GM19035 (cell line): ENCODE data around the gene PLCH2.

ENCODE experiments used
- ATAC-seq: cut with Tn5 transposase; IDR thresholded peaks from one replicate; pipeline ENCODE4 v1.9.1; 2021; ENCODE audit not compliant: unreplicated experiment

The PLCH2 gene, protein sequence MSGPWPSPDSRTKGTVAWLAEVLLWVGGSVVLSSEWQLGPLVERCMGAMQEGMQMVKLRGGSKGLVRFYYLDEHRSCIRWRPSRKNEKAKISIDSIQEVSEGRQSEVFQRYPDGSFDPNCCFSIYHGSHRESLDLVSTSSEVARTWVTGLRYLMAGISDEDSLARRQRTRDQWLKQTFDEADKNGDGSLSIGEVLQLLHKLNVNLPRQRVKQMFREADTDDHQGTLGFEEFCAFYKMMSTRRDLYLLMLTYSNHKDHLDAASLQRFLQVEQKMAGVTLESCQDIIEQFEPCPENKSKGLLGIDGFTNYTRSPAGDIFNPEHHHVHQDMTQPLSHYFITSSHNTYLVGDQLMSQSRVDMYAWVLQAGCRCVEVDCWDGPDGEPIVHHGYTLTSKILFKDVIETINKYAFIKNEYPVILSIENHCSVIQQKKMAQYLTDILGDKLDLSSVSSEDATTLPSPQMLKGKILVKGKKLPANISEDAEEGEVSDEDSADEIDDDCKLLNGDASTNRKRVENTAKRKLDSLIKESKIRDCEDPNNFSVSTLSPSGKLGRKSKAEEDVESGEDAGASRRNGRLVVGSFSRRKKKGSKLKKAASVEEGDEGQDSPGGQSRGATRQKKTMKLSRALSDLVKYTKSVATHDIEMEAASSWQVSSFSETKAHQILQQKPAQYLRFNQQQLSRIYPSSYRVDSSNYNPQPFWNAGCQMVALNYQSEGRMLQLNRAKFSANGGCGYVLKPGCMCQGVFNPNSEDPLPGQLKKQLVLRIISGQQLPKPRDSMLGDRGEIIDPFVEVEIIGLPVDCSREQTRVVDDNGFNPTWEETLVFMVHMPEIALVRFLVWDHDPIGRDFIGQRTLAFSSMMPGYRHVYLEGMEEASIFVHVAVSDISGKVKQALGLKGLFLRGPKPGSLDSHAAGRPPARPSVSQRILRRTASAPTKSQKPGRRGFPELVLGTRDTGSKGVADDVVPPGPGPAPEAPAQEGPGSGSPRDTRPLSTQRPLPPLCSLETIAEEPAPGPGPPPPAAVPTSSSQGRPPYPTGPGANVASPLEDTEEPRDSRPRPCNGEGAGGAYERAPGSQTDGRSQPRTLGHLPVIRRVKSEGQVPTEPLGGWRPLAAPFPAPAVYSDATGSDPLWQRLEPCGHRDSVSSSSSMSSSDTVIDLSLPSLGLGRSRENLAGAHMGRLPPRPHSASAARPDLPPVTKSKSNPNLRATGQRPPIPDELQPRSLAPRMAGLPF (N-terminal part only)

DNA sequence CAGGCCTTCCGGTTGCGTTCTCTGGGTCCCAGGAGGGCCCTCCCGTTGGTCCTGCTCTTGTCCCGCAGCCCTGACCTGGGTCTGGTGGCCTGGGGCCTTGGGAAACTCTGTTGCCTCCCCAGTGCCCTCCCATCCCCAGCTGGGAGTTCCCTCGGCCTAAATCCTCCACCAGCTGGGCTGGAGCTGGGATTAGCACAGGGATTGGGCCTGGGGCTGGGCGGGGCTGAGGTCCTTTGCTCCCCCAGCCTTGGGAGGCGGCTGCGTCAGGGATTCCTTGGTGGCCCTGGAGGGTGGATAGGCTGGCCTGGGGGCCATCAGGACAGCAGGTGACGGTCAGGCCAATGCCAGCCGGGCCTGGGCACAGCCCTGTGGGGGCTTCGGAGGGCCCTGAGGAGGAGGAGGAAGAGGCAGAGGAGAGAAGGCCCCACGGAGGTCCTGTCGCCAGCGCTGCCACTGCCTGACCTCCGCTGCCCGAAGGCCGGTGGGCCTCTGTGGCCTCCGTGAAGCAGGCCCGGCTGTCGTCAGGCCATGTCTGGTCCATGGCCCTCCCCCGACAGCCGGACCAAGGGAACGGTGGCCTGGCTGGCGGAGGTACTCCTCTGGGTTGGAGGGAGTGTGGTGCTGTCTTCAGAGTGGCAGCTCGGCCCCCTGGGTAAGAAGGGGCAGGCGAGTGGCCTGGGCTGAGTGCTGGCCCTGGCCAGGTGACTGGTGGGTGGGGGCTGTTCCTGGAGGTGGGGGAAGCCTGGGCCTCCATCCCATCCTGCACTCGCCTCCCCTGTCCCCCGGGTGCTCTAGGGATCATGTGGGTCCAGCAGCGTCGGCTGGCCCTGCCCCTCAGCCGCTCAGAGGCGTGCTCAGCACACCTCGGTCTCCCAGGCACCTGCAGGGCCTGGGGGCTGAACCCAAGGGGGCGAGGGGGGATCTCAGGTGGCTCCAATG lies at the start of gene PLCH2:
Gene PLCH2, plus strand, starts transcription at position 229 of the 939 bp plus-strand sequence. Its CDS starts 300 bp downstream, at position 529.
- ATAC-seq, result no peak

DNA sequence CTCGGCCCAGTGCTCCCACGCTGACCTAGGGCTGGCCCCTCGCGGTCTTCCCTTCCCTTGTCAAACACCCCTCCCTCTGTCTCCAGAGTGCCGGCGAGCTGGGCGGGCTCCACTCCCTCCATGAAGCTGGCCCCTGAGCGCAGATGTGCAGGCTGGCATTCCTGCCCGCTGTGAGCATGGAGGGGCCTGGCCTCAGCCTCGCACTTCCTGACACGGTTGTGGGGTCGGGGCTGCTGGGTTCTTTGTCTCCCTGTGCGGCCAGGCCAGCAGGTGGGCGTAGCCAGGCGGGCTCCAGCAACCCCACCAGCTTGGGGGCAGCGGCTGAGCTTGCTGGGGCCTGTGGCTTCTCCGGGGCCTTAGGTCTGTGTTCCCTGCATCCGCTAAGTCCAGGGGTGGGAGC lies 49.5 kb upstream of the PLCH2 start:
- no peak for ATAC-seq

DNA sequence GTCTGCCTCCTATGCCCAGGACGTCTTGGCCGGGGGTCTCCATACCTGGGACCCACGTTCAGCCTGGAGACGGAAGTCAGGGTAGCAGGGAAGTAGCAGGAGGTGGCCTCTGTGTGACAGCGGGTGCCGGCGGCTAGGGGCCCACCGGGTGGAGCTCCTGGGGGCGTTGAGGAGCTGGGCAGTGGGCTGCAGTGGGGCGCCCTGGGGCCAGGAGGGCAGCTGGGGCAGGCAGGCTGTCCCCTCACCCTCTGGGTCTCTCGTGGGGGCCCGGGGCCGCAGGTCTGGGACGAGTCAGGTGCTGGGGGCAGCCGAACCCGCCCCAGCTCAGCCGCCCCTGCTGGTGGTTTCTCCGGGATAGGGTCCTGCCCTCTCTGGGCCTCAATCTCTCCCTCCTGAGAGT lies 49.0 kb upstream of the PLCH2 start:
- no peak for ATAC-seq

DNA sequence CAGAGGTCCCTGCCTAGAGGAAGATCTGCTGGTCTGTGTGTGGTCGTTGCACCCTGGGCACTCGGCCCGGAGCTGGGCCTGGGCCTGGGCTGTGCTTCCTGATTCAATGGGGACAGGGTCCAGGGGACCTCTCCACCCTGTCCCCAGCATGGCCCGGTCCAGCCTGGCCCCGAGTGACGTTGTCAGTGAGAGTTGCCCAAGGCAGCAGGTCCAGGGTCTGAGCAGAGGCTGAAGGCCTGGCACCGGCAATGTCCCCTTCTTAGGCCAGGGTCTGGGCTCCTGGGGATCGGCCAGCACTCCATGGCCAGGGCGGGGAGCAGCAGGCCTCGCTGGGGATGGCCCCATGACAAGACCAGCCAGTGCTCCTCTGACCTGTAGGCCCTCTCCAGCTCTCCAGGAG lies 48.1 kb upstream of the PLCH2 start:
- no peak for ATAC-seq

DNA sequence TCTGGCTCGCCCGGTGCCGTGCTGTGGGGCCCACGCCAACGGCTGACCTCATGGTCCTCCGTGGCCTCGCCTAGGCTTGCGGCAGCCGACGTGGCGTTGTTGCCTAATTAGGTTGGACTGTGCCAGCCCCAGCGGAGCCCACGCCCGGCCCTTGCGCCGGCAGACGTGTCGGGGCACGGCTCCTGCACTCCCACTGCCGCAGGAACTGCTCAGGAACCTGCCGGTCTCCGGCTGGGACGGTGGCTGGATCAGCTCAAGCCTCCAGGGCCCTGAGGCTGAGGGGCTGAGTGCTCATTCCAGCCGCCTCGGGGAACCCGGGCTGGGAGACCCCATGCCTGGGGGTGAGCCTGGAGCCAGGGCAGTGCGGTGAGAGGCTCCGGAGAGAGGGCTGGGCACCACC lies 47.6 kb upstream of the PLCH2 start:
- no peak for ATAC-seq

DNA sequence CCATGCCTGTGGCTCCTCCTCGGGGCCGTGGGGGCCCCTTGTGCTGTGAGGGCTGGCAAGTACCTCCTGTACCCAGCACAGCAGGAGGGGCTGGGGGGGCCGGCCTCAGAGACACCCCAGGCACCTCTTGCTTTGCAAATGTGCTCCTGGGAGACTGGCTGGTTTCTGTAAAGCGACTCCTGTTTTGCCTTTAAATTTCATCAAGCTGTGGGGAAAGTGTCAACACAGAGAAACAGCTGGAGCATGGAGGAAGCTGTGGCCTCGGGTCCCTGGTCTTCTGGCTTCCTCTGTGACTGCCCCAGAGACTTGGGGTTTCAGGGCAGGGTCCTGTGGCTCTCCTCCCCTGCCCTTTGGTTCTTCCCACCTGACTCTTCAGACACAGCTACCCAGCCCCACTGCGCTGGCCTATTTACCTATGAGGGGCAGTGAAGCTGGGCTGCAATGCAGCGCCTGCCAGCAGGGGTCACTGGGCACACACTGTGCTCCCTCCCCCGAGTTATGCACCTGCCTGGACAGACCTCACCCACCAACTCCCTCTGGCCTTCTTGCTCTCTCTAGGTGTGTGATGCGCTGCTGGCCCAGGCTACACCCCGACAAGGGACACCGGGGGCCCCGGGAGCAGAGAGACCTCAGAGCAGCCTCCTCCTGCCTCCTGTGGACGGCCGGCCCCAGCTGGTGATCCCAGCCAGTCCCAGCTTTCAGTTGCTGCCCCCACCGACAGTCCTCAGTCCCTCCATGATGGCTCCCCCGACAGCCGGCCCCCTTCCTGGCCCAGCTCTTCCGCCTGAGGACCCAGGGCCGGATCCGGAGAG lies 46.1 kb upstream of the PLCH2 start:
- ATAC-seq, result no peak

DNA sequence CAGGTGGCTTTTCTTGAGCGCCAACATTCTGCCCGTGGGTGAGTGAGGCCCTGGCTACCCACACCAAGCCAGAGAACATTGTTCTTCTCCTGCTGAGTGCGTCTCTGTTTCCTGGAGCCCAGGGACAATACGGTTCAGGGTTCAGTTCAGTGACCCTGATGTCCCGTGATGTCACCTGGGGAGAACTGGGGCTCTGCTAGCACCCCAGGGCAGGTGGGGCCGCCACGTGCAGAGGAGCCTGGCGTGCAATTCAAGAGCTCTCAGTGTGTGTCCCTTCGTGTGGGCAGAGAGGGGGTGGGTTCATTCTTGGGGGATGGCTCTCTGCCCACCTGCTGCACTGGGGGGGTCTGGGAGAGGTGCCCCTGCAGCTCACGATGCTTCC lies 45.5 kb upstream of the PLCH2 start:
- no peak for ATAC-seq

DNA sequence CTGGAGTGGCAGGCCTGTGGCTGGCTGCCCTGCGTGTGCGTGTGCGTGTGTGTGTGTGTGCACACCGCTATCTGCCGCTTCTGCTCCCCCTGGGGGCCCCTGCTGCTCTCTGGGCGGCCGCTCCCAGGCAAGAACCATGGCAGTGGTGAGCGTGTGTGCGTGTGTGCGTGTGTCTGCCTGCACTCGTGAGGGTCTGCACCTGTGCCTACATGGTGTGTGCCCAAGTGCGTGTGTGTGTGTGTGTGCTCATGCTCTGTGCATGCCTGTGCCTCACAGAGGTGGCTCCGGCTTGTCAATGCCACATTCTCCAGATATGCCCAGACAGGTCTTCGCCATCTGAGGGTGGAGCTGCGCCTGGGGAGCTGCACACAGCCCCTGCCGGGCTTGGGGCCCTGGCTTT lies 45.0 kb upstream of the PLCH2 start:
- ATAC-seq, result no peak

DNA sequence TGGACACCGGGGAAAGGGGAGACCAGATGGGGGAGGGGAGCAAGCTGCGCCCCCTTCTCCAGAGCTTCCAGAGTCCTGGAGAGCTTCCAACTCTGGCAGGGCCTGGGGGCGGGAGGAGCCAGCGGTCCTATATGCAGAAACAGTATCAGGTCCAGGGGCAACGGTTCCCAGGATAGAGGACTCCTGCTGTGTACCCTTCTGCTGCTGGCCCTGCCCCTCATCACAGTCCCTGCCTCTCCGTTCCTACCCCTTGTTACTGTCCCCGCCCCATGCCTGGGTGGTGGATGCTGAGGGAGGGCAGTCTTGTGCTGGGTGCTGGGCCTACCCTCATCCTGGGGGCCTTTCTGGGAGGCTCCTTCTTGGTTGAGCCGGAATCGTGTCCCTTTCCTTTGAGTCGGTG lies 44.6 kb upstream of the PLCH2 start:
- ATAC-seq, result no peak

DNA sequence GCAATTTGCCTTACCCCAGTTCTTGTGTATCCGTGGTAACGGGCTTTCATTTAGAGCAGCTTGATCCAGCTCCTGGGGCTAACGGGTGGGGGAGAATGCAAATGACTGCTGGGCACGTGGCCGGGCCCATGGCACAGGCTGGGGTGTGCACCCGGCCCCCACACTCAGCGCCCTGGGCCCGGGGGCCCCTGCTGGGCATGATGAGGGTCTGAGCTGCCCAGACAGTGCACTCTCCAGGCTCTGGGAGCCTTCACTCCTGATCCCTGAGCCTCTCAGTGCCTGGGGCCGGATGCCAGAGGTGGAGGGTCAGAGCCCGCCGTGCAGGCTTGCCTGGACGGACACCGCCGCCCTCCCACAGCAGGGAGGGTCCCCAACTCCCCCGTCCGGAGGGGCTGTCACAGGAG lies 43.6 kb upstream of the PLCH2 start:
- ATAC-seq, result no peak

DNA sequence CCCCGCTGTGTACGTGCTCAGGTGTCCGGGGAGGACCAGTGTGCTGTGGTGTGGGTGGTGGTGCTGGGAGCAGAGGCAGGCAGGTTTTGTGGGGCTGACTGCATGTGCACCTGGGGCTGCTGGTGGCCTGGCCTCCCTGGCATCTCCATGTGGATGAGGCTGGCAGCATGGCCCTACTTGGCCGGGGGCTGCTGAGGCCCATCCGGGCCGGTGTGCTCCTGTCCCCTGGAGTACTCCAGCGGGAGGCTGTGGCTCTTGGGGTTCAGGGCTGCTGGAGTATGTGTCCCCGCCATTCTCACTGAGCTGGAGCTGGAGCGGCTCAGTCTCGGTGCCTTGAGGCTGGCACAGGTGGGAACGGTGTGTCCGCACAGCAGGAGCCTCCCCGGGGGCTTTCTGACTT lies 42.9 kb upstream of the PLCH2 start:
- no peak for ATAC-seq

DNA sequence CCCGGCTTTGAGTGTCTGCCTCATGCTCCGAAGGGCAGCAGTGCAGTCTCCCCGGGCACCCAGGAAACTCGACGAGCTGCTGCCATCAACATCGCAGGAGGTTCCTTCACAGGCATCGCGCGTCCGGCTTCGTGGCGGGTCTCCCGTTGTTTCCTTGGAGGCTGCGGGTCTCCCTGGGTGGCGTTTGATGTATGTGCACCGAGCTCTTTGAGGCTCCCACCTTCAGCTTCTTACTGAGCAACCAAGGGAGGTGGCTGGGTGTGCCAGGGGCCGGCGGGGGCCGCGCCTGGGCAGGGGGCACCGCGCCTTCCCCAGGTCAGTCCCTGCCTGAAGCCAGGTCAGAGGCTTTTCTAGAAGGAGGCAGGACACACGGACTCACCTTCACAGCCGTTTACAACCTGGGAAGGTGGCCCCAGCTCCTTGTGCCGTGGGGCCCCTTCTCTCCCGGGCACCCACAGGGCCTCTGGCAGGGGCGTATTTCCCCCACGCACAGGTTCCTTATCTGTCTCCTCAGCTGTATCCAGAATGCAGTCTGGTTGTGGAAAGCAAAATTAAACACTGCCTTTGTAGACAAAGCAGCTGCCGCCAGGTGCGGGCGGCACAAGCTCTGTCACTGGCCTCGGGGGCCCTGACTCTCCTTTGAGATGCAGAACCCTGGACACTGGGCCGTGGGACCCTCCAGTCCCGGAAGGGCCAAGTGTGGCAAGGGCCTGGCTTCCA lies 42.0 kb upstream of the PLCH2 start:
- ATAC-seq, result no peak

DNA sequence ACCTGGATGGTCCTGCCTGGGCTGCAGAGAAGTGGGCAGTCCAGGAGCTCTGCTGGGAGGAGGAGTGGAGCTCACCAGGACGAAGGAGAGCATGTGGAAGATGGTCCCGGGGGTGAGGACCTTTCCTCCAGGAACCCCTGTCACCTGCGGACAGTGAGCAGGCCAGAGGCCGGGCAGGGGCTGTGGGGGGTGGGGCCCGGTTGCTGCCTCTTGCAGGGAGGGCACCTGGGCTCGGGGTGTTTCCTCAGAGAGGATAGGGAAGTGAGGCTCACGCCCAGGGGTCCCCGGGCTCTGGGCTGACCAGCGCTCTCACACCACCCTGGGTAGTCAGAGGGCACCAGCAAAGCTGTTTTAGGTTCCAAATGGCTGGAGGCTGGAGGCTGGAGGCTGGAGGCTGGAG lies 41.0 kb upstream of the PLCH2 start:
- ATAC-seq, result no peak

DNA sequence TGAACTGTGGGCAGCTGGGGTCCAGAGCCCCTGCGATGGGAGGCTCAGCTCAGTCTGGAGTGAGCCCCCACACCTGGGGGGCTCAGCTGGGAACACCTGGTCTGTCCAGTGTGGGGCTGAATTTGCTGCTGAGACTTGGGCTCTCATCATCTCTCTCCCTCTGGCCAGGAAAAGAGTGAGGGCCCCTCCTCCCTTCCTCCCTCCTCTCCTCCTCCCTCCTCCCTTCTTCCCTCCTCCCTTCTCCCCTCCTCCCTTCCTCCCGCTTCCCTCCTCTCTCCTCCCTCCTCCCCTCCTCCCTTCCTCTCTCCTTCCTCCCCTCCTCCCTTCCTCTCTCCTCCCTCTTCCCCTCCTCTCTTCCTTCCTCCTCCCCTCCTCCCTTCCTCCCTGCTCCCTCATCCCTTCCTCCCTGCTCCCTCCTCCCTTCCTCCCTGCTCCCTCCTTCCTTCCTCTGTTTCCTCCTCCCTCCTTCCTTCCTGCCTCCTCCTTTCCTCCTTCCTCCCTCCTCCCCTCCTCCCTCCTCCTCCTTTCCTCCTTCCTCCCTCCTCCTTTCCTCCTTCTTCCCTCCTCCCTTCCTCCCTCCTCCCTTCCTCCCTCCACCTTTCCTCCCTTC lies 40.2 kb upstream of the PLCH2 start:
- ATAC-seq, result no peak

DNA sequence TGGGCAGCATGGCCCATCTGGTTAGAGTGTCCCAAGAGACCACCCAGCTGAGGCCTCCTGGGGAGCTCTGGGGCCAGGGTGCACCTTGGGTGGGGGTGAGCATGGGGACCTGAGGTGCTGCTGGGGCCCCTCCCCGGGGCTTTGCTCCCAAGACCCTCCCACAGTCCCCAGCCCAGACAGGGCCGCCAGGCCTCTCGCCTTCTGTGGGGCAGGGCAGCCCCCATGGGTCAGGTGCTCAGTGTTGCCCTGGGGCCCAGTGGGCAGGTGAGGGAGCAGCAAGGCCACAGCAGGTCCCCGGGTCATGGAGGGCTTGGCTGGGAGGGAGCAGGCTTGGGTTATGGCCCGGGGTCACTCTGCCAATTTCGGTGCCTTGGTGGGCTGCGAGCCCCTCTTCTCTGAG lies 39.2 kb upstream of the PLCH2 start:
- no peak for ATAC-seq

DNA sequence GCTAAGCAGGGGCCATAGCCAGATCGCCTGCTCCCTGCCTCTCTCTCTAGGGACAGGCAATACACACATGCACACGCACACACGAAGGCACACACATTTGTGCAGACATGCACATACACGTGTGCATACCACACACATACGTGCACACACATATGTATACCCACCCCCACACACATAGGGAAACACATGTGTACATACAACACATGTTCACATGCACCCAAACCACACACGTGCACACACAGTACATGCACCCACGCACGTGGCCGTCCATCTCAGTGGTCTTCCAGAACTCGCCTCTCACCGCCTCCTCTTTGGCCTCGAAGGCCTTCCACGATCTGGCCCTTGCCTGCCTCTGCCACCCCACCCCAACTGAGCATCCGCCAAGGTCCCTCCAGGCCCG lies 38.5 kb upstream of the PLCH2 start:
- ATAC-seq, result no peak

DNA sequence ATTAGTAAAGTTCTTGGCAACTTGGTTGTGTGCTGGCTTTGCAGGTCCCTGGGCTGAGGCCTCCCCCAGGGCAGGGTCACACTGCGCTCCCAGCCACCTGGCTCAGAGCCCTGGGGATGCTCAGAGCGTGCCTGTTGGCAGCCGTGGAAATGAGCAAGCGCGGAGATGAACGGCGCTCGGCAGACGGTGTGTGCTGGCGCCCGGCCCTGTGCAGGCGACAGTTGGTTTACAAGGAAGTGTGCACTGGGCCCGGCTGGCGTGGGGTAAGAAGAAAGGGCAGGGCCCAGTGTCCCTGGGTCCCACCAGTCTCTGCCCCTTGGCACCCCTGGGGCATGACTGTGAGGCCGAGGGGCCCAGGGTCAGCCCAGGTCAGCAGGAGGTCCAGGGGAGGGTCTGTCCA lies 38.1 kb upstream of the PLCH2 start:
- no peak for ATAC-seq

DNA sequence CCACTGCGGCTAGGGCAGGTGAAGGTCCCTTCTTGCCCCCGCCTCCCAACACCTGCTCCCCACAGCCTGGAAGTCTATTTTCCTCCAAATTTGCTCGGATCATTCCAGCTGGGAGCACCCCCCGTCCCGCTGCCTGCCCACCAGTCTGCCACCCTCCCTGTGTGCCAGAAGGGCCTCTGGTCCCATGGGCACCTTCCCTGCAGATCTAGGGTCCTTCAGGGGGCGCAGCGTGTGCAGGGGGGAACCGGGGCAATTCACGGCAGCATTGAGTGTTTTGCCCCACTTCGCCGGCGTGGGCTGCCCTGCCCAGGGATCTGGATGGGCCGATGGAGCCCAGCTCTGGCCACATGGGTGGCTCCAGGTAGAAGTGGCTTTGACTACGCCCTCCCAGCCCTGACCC lies 37.4 kb upstream of the PLCH2 start:
- no peak for ATAC-seq

DNA sequence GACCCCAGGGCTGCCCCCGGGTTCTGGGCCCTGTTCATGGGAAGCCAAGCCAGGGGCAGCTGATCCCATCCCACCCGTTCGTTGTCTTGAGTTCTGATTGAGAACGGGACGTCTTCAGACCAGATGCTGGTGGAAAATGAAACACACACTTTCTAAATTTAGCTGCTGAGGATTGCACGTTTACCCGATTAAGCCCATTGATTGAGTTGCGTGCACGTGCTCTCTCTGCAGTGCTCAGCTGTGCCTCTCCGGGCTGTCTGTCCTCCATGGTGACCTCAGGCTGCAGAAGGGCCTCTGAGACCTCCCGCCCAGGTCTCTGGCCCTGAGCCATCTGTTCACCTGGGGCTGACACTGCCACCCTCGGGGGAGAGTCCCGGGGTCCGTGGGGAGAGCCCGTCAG lies 36.7 kb upstream of the PLCH2 start:
- no peak for ATAC-seq
